HG02759 (cell line): ENCODE data around the gene ITGB7.

Source experiments
- ATAC-seq: cut with Tn5 transposase; IDR thresholded peaks from one replicate; pipeline ENCODE4 v1.9.1; 2021; ENCODE audit warnings: mild to moderate bottlenecking, moderate library complexity; ENCODE audit not compliant: unreplicated experiment

Gene ITGB7

DNA sequence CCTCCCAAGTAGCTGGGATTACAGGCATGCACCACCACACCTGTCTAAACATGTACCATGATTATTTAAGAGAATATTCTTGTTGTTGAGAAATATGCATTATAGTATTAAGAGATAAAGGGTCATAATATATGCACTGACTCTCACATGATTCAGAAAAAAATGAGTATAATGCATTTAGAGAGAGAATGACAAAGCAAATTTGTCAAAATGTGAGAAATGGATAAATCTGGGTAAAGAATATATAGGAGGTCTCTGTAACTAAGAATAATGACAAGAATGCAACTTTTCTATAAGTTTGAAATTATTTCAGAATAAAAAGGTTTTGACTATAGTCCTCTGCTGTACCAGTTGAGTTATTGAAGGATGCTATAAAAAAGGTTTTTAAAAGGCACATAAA, 54.7 kb downstream of the ITGB7 start:
- no peak for ATAC-seq

DNA sequence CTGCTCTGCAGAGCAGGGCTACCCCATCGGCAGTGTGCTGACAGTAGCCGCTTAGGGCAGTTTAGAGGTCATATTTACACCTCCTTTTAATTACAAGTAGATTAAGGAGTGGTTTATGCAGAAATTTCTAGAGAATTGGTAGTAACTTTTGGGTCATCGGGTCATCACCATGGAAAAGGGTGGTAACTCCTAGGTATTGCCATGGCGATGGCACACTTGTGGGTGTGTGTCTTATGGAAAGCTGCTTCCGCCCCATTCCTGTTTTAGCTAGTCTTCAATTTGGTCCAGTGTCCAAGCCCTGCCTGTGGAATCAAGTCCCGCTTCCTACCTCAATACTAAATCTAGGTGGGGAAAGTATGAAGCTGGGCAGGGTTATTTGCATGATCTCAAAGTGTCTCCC, 56.0 kb downstream of the ITGB7 start:
- no peak for ATAC-seq

DNA sequence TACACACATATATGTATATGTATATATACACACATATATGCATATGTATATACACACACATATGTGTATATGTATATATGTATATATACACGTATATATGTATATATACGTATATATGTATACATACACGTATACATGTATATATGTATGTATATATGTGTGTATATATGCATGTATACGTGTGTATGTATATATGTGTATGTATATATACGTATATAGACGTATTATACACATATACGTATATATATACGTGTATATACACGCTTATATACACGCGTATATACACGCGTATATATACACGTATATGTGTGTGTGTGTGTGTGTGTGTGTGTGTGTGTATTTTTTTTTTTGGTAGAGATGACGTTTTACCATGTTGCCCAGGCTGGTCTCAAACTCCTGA, 59.4 kb downstream of the ITGB7 start:
- no peak for ATAC-seq

DNA sequence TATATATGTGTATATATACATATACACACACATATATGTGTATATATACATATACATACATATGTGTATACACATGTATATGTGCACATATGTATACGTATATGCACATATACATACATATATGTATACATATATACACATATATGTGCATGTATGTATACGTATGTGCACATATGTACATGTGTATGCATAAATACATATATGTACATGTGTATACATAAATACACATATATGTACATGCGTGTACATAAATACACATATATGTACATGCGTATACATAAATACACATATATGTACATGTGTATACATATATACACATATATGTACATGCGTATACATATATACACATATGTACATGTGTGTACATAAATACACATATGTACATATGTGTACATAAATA, 59.9 kb downstream of the ITGB7 start:
- ATAC-seq, result no peak

DNA sequence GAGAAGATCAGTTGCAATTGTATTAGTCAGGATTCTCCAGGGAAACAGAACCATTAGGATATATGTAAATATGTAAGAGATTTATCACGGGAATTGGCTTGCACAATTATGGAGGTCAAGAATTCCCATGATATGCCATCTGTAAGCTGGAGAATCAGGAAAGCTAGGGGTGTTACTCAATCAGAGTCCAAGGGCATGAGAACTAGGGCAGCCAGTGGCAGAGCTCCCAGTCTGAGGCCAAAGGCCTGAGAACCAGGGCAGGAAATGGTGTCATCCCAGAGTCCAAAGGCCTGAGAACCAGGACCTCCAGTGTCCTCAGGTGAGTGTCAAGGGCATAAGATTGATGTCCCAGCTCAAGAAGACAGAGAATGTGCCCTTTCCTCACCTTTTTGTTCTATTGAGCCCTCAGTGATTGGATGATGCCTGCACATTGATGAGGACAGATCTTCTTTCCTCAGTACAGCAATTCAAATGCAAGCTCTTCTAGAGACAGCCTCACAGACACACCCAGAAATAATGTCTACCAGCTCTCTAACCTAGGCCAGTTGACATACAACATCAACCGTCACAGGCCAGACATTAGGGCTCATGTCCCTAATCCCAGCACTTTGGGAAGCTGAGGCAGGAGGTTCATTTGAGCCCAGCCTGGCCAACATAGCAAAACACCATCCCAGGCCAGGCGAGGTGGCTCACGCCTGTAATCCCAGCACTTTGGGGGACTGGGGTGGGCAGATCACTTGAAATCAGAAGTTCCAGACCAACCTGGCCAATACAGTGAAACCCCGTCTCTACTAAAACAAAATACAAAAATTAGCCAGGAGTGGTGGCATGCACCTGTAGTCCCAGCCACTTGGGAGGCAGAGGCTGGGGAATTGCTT, 61.4 kb downstream of the ITGB7 start:
- no peak for ATAC-seq

DNA sequence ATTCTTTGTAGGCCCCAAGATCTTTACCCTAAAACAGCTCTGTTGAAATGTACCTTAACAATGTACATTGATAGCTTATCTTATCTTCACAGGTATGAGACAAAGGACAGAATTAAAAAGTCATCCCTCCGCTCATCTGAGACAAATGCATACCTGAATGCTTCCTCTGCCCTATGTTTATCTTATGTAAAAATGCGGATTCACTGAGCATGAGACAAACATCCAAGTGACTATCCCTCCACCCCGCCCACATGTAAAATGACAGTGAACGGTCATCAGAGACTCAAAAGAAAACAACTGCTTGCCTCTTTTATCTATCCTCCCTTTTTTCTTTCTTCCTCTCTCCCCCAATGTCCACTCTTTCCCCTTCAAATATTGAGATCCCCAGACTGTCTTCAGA, 63.7 kb downstream of the ITGB7 start:
- ATAC-seq, result no peak
